ENCODE measurements around the gene TRMT11.
A peak's percentile ranks its signal among the peaks of the same experiment; 100 is the strongest.
"Not testable (repeated sequence)": the region's sequence is repeated elsewhere in the genome, so short reads cannot be mapped to it uniquely, and the experiment has no call there.

TRMT11 gene

GRCh38 chr6:125994670-125995488, 8.5 kb downstream of the TRMT11 start:
- peak; percentile 93 for DNase-seq

DNA sequence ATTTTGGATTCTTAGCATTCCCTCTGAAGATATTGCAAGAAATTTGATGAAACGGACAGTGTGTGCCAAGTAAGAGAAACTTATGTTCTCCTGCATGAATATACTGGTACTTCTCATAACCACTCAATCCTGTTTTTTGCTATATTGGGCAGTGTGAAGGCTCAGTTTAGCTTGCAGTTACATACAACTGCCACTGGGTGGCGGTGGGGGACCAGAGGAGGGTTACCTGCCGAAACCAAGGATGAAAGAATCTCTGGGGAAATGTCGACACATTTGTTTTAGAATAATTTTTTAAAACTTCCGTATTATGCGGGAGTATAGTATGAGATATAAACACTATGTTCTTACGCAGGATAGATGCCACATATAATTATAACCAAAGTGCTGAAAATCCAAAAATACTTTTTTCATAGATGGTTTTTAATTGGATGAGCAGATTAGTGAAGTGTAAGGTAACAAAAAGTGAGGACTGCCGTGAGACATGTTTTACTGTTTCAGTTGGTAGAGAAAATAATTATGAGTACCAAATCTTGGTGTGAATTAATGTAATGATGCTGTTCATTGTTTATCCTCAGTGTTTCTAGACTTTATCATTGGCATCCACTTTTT, 9.7 kb downstream of the TRMT11 start:
- peak; percentile 82 for DNase-seq

DNA sequence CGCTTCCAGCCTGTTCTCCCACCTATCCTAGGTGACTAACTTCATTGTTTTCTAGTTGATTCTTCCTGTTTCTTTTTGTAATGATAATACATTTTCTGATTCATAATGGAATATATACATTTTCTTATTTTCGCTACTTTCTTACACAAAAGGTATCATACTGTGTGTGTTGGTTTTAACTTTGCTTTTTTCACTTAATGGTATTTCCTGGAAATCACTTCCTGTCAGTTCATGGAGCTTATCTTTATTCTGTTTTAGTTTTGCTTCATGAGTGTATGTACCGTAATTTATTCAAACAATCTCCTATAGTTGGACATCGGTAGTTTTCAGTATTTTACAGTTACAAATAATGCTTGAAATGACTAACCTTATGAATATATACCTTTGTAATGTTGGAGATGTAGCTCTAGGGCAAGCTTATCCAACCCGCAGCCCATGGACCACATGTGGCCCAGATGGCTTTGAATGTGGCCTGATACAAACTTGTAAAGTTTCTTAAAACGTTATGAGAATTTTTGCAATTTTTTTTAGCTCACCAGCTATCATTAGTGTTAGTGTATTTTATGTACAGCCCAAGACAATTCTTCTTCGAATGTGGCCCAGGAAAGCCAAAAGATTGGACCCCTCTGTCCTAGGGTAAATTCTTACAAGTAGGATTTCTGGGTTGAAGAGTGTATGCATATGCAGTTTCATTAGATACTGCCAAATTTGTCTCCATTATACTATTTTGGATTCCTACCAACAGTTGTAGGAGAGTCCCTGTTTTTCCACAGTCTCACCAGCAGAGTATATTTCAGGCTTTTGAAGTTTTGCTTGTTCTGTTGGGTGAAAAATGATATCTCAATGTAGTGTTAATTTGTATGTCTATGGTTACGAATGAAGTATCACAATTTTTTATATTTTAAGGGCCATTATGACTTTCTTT, 16.7 kb downstream of the TRMT11 start:
- no peak for DNase-seq

- no peak for DNase-seq
Measured at GRCh38 chr6:126007800-126008199, 21.5 kb downstream of the TRMT11 start.

DNA sequence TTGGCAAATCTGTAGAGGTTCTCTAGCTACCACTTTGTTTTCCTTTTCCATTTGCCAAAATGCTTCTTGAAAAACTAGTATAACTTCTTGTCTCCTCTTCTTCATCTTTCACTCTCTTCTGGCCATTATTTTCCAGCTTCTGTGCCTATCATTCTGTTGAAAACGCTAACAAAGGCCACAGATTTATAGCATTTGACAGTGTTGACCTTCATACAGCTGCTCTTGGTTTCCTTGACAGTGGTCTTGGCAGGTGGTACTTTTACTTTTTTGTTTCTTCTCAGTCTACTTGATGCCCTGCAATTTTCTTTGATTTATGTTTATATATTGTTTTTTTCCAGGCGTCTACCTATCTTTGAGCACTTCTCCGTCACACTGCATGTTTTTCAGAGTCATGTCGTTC, 23.7 kb downstream of the TRMT11 start:
- no peak for DNase-seq

GRCh38 chr6:126015863-126016262, 29.5 kb downstream of the TRMT11 start:
- DNase-seq, result no peak

DNA sequence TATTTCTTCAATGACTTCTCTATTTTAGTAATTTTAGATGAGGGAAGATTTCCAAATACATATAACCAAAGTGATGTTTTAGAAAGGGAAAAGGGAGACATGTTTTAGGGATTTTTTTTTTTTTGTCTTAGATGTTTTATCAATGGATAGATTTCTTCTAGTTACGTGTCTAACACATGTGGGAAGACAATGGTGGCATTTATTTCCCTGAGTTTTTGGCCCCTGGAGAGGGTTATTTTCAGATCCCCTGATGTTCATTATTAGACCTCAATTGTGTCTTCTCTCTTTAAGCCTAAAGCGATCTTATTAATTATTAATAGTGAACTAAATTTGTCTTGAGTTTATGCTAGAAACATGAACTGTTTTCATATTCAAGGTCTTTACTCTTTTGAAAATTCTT, 30.3 kb downstream of the TRMT11 start:
- DNase-seq, result no peak

GRCh38 chr6:126017668-126018067, 31.3 kb downstream of the TRMT11 start:
- DNase-seq, result no peak

DNA sequence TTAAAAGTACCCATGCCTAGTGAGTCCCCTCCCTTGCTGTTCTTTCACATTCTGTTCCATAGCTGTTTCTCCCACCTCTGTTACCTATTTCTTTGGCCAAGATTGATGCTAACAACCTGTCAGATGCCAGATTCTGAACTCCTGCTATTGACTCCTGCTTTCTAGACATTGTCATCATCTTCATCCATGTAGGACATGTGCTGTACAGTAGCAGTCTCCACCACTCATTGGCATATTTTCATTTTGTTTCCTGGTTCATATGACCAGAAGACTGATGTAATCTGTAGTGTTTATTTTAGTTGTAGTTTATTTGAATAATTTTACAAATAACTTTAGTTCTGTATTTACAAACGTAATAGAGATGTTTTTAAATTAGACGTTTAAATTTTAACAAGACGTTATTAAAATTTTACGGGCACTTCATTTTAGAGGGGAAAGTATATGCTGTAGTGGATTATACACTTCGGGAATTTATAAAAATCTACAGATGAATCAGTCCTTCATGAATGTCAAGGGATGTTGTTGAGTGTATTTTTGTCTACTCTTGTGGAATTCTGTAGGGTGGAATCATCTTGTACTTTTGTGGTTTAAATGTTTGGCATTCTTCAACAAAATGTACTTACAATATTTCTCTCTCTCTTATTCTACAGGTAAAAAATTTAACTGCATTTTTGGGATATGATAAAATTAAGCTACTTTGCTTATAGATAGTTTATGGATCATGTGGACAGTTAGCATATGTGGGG, 34.1 kb downstream of the TRMT11 start:
- DNase-seq, result no peak

DNA sequence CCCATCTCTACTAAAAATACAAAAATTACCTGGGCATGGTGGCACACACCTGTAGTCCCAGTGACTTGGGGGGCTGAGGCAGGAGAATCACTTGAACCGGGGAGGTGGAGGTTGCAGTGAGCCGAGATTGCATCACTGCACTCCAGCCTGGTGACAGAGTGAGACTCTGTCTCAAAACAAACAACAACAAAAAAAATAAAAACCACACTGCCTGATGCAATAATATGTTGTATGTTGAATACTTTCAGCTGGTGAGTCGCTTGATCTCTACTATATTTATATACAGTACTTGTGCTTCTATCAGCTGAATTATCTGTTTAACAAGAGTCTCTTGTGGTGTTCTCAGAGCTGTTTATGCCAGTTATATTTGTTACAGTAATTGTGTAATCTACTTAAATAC, 37.1 kb downstream of the TRMT11 start:
- not testable (repeated sequence) for DNase-seq

- no peak for DNase-seq
Measured at GRCh38 chr6:126026001-126026400, 39.7 kb downstream of the TRMT11 start.

- no peak for DNase-seq
Measured at GRCh38 chr6:126027601-126028000, 41.3 kb downstream of the TRMT11 start.

DNA sequence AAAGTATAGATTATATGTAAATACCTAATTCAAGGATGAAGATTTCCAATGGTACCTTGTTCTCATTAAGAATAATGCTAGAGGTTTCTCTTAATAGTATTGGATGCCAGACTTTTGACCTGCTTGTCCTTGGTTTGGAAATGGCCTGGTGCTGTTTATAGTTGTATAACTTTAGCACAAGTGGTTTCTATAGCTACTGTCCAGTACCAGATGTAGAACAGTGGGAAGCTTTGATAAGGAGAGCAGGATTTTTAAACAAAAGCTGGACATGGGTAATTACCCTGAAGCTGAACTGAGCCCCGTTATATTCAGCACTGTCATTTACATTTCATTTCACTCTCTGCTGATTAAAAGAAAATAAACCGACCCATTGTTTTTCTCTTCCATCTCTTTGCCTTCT, 43.7 kb downstream of the TRMT11 start:
- no peak for DNase-seq

DNA sequence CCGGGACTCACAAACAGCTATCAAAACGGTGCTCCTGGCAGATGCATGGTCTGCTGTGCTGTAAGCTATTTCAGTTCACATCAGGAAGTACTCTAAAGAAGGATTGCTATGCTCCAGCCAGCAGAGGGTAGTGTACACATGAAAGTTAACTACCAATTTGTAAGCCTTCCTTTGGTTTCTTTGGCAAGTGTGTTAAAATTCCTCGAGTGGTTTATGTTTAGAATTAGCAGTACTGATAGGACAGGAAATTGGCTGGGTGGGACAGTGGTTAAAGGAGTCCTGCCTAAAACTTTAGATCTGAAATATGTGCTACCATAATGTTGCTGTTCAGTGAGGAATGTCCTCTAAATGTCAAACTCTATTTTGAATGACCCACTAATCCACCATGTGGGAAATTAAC, 47.4 kb downstream of the TRMT11 start:
- DNase-seq, result peak; percentile 42

DNA sequence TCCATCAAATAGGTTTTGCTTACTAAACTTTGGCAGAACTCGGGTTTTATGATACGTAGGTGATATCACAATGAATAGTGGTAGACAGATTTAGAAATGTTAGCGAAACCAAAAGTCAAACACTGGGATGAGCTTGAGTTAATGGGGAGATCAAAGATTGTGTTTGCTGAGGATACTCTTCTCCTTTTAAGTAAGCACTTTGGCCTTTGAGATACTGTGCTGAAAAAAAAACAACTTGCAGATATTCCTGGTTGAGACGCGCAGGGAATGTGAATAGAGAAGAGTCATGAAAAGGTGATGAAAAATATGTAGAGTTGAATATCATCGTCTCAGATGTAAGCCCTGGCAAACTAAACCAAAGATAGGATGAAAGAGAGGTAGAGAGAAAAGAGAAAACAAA, 48.3 kb downstream of the TRMT11 start:
- DNase-seq, result no peak

GRCh38 chr6:126035764-126036163, 49.4 kb downstream of the TRMT11 start:
- no peak for DNase-seq

DNA sequence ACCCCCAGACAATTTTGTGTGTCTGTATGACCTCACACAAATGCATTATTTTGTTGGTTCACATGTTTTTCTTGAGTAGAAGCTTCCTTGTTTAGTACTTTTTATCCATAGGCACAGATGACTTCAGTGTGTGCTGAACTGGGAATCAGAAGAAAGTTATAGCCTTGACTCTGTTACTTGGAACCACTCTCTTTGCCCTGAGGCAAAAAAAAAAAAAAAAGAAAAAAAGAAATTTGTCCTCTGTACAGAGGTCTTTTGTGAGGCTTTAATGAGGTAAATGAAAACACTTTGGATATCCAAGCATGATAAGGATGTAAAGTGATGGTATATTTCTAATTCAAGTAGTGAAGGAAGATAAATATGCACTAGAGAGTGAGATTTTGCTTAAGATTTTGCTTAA, 51.9 kb downstream of the TRMT11 start:
- no peak for DNase-seq

DNA sequence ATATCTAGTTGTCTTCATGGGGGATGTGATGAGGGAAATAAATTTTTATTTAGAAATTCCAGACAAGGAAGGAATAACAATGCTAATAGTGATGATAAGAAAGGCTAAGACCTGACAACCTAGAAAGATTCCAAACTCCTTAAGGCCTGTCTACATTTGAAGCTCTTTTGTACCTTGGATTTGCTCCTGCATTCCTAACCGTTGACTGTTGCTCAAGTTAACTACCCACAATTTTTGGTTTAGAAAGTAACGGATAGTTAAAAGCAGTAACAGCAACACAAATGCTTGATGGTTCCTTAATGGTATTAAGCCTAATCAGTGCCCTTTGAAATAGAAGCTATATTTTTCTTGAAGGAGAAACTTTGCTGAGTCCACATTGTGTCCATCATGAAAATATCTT, 52.9 kb downstream of the TRMT11 start:
- DNase-seq, result no peak

- no peak for DNase-seq
Measured at GRCh38 chr6:126040394-126040793, 54.1 kb downstream of the TRMT11 start.

GRCh38 chr6:126040826-126041225, 54.5 kb downstream of the TRMT11 start:
- DNase-seq, result no peak

DNA sequence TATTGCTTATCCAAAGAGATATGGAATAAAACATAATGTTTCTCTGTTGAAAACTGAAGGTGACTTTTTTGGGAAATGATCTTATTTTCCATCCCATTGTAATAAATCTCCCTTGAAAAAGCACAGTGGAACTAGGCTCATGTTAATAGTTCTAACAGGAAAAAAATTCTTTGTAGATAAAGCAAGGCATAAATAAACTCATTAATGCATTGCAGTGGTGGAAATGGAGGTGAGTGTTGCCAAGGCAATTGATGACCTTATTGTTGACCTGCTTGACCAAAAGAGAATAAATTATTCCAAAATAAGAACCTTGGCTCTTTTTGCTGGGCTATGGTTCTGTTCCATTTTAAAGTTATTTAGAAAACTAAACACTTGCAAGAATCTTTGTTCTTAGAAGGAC, 55.2 kb downstream of the TRMT11 start:
- DNase-seq, result no peak

DNA sequence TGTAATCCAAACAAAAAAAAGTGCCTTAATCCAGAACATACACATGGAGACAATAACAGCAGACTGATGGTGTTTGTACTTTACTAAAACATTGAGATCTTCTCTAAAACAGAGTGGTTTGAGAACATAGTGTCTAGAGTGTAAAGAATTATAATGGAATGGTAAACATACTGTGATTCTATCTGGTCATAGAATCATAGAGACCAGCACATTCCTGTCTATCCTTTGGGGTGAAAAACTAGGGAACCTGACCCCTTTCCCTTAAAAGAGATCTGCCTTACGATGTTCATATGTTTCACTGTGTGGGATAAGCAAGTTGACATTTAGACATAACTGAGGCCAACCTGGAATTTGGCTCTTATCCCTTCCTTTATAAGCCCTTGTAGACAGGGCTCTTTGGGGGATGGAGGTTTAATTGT, 55.7 kb downstream of the TRMT11 start:
- DNase-seq, result no peak

GRCh38 chr6:126047648-126048047, 61.3 kb downstream of the TRMT11 start:
- no peak for DNase-seq
